HepG2 (cell line): ENCODE results near the gene DDAH1. TPM values are rescaled to one million over a fixed set of nuclear protein-coding genes. Genes with fewer than 3 reads are reported as not detected.

Experiments used
- ATAC-seq: fragments of 200-7000 bp; cut with Tn5 transposase; 3 replicates; pipeline ENCODE4 v1.9.1; 2020; ENCODE audit warnings: mild to moderate bottlenecking, moderate library complexity
- BruUV-seq: library from RNA; stranded (reverse); fragments of 400-500 nt; replicated peaks from 2 replicates; lab custom pipeline; 2021; lab: Mats Ljungman, UMichigan
- CTCF ChIA-PET: fragments of 300-600 bp; formaldehyde crosslinking; extraction: SDS; loops from one replicate; lab custom pipeline; 2021; ENCODE audit warnings: low total read pairs, inconsistent platforms, low intra/inter-chr PET ratio; lab: Yijun Ruan, JAX
- POLR2A ChIA-PET: fragments of 350-600 bp; sonication (Branson Sonifier 250); formaldehyde crosslinking; loops from one replicate; lab custom pipeline; 2020; ENCODE audit warnings: antibody characterized with exemption, inconsistent platforms; lab: Yijun Ruan, JAX
- DNase-seq: peaks from one replicate; pipeline ENCODE4 v3.0.0-alpha.2; 2015; ENCODE audit warnings: low spot score
- FAIRE-seq: peaks from 3 replicates; lab custom pipeline; 2011; peaks lifted over from hg19 to GRCh38; lab: Jason Lieb, UNC
- H2AFZ ChIP-seq: one replicate; pipeline ENCODE4 v1.6.1; 2011; ENCODE audit warnings: low read length, inconsistent platforms
- H3K27ac ChIP-seq: fragments of 300-600 bp; 3 replicates; pipeline ENCODE4 v1.8.0; 2011; ENCODE audit warnings: mixed run types, mild to moderate bottlenecking, mixed read lengths, low read length, inconsistent platforms; ENCODE audit not compliant: insufficient read depth; ENCODE audit errors: extremely low read length
- H3K27me3 ChIP-seq, 2 experiments: fragments of 200-600 bp in 1 of 2; 2 replicates in 1 of 2; 3 replicates in 1 of 2; pipeline versions ENCODE4 v1.6.0 to v1.8.0; 2011; ENCODE audit warnings: low read length in 2 of 2, mild to moderate bottlenecking in 2 of 2, moderate library complexity in 2 of 2, inconsistent platforms in 1 of 2; ENCODE audit not compliant: insufficient read depth in 2 of 2, control insufficient read depth in 1 of 2
- H3K36me3 ChIP-seq, 2 experiments: fragments of 200-600 bp in 1 of 2; replicated peaks in 1 of 2; 2 replicates in 1 of 2; 3 replicates in 1 of 2; pipeline versions ENCODE4 v1.5.1 to v1.8.0; 2011; ENCODE audit warnings: low read length in 2 of 2, inconsistent platforms in 1 of 2; ENCODE audit not compliant: insufficient read depth in 2 of 2, control insufficient read depth in 1 of 2
- H3K4me1 ChIP-seq: 2 replicates; pipeline ENCODE4 v1.5.1; 2012; ENCODE audit warnings: low read length, inconsistent platforms; ENCODE audit not compliant: insufficient read depth
- H3K4me2 ChIP-seq: 2 replicates; pipeline ENCODE4 v1.6.0; 2011; ENCODE audit warnings: low read depth, low read length, inconsistent platforms
- H3K4me3 ChIP-seq, 3 experiments: fragments of 200-600 bp in 1 of 3; sonication (generic), shearing (Covaris generic) in 1 of 3; replicated peaks in 1 of 3; 2 replicates each; pipeline ENCODE4 v1.5.1; 2011 to 2016; ENCODE audit warnings: low read length in 3 of 3, inconsistent platforms in 2 of 3, low read depth in 2 of 3, mild to moderate bottlenecking in 2 of 3, control low read depth in 1 of 3, mixed read lengths in 1 of 3; ENCODE audit not compliant: insufficient read depth in 1 of 3
- H3K79me2 ChIP-seq: one replicate; pipeline ENCODE4 v1.6.1; 2011; ENCODE audit warnings: low read length, inconsistent platforms; ENCODE audit not compliant: insufficient read depth
- H3K9ac ChIP-seq: 2 replicates; pipeline ENCODE4 v1.6.0; 2011; ENCODE audit warnings: mild to moderate bottlenecking, low read depth, low read length, inconsistent platforms; ENCODE audit not compliant: insufficient read depth
- H3K9me3 ChIP-seq: 2 replicates; pipeline ENCODE4 v1.5.1; 2012; ENCODE audit warnings: mild to moderate bottlenecking, low read length
- H4K20me1 ChIP-seq: 2 replicates; pipeline ENCODE4 v1.6.0; 2011; ENCODE audit warnings: inconsistent platforms, mild to moderate bottlenecking, low read length, moderate library complexity; ENCODE audit not compliant: insufficient read depth
- BCL3 ChIP-seq: sonication (generic); formaldehyde crosslinking; IDR thresholded peaks from 2 replicates; pipeline ENCODE4 v1.5.1; 2020; ENCODE audit warnings: mild to moderate bottlenecking, missing genetic modification reagents, moderate library complexity
- CHCHD3 ChIP-seq: sonication (generic); formaldehyde crosslinking; IDR thresholded peaks from 2 replicates; pipeline ENCODE4 v1.8.0; 2022; ENCODE audit warnings: mild to moderate bottlenecking, missing genetic modification reagents, moderate library complexity
- HNF4A ChIP-seq: sonication (generic); formaldehyde crosslinking; IDR thresholded peaks from 2 replicates; pipeline ENCODE4 v1.4.0; 2020; ENCODE audit warnings: missing genetic modification reagents
- XBP1 ChIP-seq: sonication (generic); formaldehyde crosslinking; IDR thresholded peaks from 2 replicates; pipeline ENCODE4 v1.5.0; 2020; ENCODE audit warnings: missing genetic modification reagents
- ZMYM3 ChIP-seq: sonication (generic); formaldehyde crosslinking; IDR thresholded peaks from 2 replicates; pipeline ENCODE4 v1.5.1; 2020; ENCODE audit warnings: mild to moderate bottlenecking, missing genetic modification reagents
- ZNF12 ChIP-seq: sonication (generic); formaldehyde crosslinking; IDR thresholded peaks from 2 replicates; pipeline ENCODE4 v1.5.0; 2020; ENCODE audit warnings: missing genetic modification reagents
- ZNF644 ChIP-seq: IDR thresholded peaks from 2 replicates; pipeline ENCODE4 v1.6.1; 2016; ENCODE audit warnings: low read depth
- WGBS: methylation state at CpG from one replicate; pipeline ENCODE4 v1.1.6; 2017; ENCODE audit warnings: low lambda C conversion rate; 5-methylcytosine and 5-hydroxymethylcytosine counted together
- in situ Hi-C: cut with HindIII; loops from 2 replicates; pipeline ENCODE4 v1.10.0; 2017; ENCODE audit warnings: low pct_unique_long_range_greater_than_20kb; ENCODE audit not compliant: extremely low pct_ligation_motif_present
- intact Hi-C: fragments of 100-400 bp; cut with micrococcal nuclease; formaldehyde crosslinking; loops from one replicate; pipeline ENCODE4 v1.10.0; 2022; ENCODE audit not compliant: unreplicated experiment
- polyA plus RNA-seq, 8 experiments: library from polyadenylated mRNA; depleted of rRNA in 3 of 8; stranded (reverse) in 7 of 8; unstranded in 1 of 8; fragments of >200 nt; fragmentation: Illumina TruSeq in 4 of 8; extraction: Trizol in 4 of 8; gene quantifications; 2 replicates each; pipeline versions ENCODE4 v1.2.1 to v1.2.3, GENCODE V29; 2011 to 2016; ENCODE audit warnings: low read depth in 4 of 8, missing spikeins in 1 of 8, mixed read lengths in 1 of 8; ENCODE audit not compliant: insufficient read depth in 1 of 8
- total RNA-seq, 5 experiments: library from RNA; depleted of rRNA; stranded (reverse); fragments of >200 nt; fragmentation: Illumina TruSeq; extraction: Trizol; gene quantifications; 2 replicates each; pipeline ENCODE4 v1.2.3, GENCODE V29; 2016; ENCODE audit warnings: low read depth in 1 of 5
- TF ChIP-seq, protein P1 (sequence below): sonication (generic); formaldehyde crosslinking; IDR thresholded peaks from 2 replicates; pipeline ENCODE4 v1.4.0; 2020; ENCODE audit warnings: missing genetic modification reagents

DDAH1 gene
- total and polyA plus RNA-seq, 2 of the 13 experiments (the other 11 are each of a cell fraction or from before 2014, with no cell fraction given): 39.7 to 64.4 TPM

DNA sequence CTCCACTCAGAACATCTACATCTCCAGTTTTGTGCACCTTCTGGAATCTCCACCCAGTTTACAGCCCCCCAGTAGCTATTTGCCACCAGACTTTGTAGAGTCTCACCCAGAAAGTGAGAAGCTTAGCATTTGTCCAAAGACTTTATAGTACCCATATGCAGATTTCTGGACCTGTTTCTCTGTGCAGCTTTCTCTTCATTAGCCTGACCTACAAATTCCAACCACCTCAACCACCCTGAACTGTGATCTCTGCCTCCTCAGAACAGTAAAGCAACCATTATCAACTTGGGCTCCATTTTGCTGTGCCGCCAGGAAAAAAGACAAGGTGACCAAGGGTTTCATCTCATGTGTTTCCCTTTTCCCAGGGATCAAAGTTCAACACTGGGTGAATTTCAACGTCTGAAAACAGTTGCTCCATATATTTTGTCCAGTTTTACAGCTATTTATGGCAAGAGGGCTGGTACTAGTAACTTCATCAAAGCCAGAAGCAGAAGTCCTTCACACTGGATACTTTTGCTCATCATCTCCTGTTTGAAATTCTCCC lies 36.5 kb upstream of the DDAH1 start:
- intact Hi-C loops: no loop called here
- CTCF ChIA-PET: interaction anchor here (4.0 kb wide), 1 partner anchor 194 kb away, joined by 64 read pairs; no protein-coding TSS in a partner anchor
- Histone ChIP-seq H3K4me3 (peak overlapping the region in 1 of 3 experiments; percentile 62; a peak in 1 of 6 replicates), H4K20me1 (no peaks in the 10 kb centered on the region), H2AFZ (peak overlapping the region; percentile 76), H3K4me2 (peak overlapping the region; percentile 85), H3K9ac (no peak overlapping the region), H3K36me3 (no peaks in the 10 kb centered on the region), H3K27ac (no peak overlapping the region), H3K27me3 (no peaks in the 10 kb centered on the region), H3K9me3 (no peaks in the 10 kb centered on the region), H3K4me1 (peaks cover 18% of the 10 kb centered on the region), H3K79me2 (no peaks in the 10 kb centered on the region)
- ATAC-seq: no peak
- peak; percentile 7 for DNase-seq
- POLR2A ChIA-PET: no interaction called here
- TF ChIP-seq CHCHD3 (CRISPR knock-in tag) (no peak), BCL3 (CRISPR knock-in tag) (no peak), HNF4A (peak; percentile 63), ZNF12 (peak; percentile 95), ZMYM3 (CRISPR knock-in tag) (0 out of 2 replicates have a peak, but pooled peaks have one; percentile 13), ZNF644 (CRISPR knock-in tag) (peak; percentile 87), XBP1 (CRISPR knock-in tag) (no peak)
- TF ChIP-seq, protein P1, sequence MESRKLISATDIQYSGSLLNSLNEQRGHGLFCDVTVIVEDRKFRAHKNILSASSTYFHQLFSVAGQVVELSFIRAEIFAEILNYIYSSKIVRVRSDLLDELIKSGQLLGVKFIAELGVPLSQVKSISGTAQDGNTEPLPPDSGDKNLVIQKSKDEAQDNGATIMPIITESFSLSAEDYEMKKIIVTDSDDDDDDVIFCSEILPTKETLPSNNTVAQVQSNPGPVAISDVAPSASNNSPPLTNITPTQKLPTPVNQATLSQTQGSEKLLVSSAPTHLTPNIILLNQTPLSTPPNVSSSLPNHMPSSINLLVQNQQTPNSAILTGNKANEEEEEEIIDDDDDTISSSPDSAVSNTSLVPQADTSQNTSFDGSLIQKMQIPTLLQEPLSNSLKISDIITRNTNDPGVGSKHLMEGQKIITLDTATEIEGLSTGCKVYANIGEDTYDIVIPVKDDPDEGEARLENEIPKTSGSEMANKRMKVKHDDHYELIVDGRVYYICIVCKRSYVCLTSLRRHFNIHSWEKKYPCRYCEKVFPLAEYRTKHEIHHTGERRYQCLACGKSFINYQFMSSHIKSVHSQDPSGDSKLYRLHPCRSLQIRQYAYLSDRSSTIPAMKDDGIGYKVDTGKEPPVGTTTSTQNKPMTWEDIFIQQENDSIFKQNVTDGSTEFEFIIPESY (CRISPR knock-in tag): peak; percentile 8; the same call in 1 of the 2 replicates
- no peak for FAIRE-seq
- no TSS peak for BruUV-seq
- in situ Hi-C loops: loop anchor here (5.0 kb wide), 1 partner anchor 194 kb away; no protein-coding TSS in a partner anchor
- WGBS: 29% methylated on average over 2 of the region's 2 CpGs
